Adrenal gland (tissue), 12 donors: ENCODE measurements around the gene SLC35F1. TPM values are rescaled to one million over a fixed set of nuclear protein-coding genes. Genes with fewer than 3 reads are reported as not detected.

Experiments used
- DNase-seq, 7 donors: peaks; one replicate each; pipeline ENCODE4 v3.0.0-alpha.2; 2019 to 2020
- H3K27ac ChIP-seq, 5 donors: fragments of 200-600 bp; sonication (generic) in 4 of 5; 1 replicate in 3 of 5; 2 replicates in 2 of 5; pipeline versions ENCODE4 v1.5.1 to v1.8.0; 2016 to 2020; ENCODE audit warnings: mild to moderate bottlenecking in 1 of 5
- H3K27me3 ChIP-seq: fragments of 200-600 bp; 2 replicates; pipeline ENCODE4 v1.8.0; 2021
- H3K36me3 ChIP-seq, 2 donors: fragments of 200-600 bp; replicated peaks in 1 of 2; 1 replicate in 1 of 2; 2 replicates in 1 of 2; pipeline versions ENCODE4 v1.5.1 to v1.8.0; 2018 to 2022
- H3K4me1 ChIP-seq, 2 donors: fragments of 200-600 bp; replicated peaks in 1 of 2; 1 replicate in 1 of 2; 2 replicates in 1 of 2; pipeline versions ENCODE4 v1.5.1 to v1.8.0; 2018 to 2021
- H3K4me3 ChIP-seq, 4 donors: fragments of 200-600 bp; sonication (generic) in 3 of 4; one replicate each; pipeline ENCODE4 v1.5.1; 2016 to 2018
- H3K9me3 ChIP-seq, 3 donors: fragments of 200-600 bp; sonication (generic) in 1 of 3; replicated peaks in 1 of 3; 1 replicate in 2 of 3; 2 replicates in 1 of 3; pipeline versions ENCODE4 v1.5.1 to v1.8.0; 2016 to 2021
- CTCF ChIP-seq, 6 experiments: fragments of 450-650 bp in 4 of 6; fragments of 200-600 bp in 2 of 6; sonication (generic) in 1 of 6; IDR thresholded peaks; 1 replicate in 5 of 6; 2 replicates in 1 of 6; pipeline versions ENCODE4 v1.5.1 to v1.8.0; 2016 to 2021; ENCODE audit warnings: antibody characterized with exemption in 6 of 6, mild to moderate bottlenecking in 2 of 6, moderate library complexity in 1 of 6
- POLR2A ChIP-seq, 2 donors: fragments of 450-650 bp; IDR thresholded peaks; one replicate each; pipeline ENCODE4 v1.6.1; 2017; ENCODE audit warnings: antibody characterized with exemption in 2 of 2, mild to moderate bottlenecking in 2 of 2, moderate library complexity in 1 of 2
- WGBS, 4 donors: extraction: QIAGEN DNeasy Blood & Tissue Kit in 2 of 4; methylation state at CpG; one replicate each; pipeline versions ENCODE4 v1.1.5 to v1.1.7; 2013 to 2017; 5-methylcytosine and 5-hydroxymethylcytosine counted together
- intact Hi-C, 2 donors: fragments of 100-400 bp; cut with DNase I; formaldehyde crosslinking; loops; one replicate each; pipeline versions ENCODE4 v1.14.1 to v1.15.0; 2022 to 2023
- polyA plus RNA-seq, 3 donors: library from polyadenylated mRNA; stranded (reverse); fragments of 200-250 nt in 2 of 3; fragments of 350-450 nt in 1 of 3; fragmentation: Illumina TruSeq in 1 of 3; extraction: RNeasy Lipid Tissue Mini Kit (QIAGEN cat#74804) in 1 of 3; gene quantifications; one replicate each; pipeline ENCODE4 v1.2.3, GENCODE V29; 2013 to 2014
- total RNA-seq, 9 donors: library from RNA; depleted of rRNA in 4 of 9; stranded (reverse); fragments of >200 nt in 4 of 9; fragments of 120-200 nt in 1 of 9; fragmentation: NEBNext Ultra II Directional in 1 of 9; extraction: Animal tissue kit (Norgen Biotek cat#: 25700) in 1 of 9; gene quantifications; one replicate each; pipeline versions ENCODE4 v1.1.0 to v1.2.4, GENCODE V29; 2013 to 2023
- donor health status: healthy with polysubstance abuse.
- donor health status: Bipolar disorder and iron deficiency.
- donor health status: DM: yes; HTN: yes; CAD: no.
- donor health status: DM: no; HTN: no; CAD: no.
- donor health status: DM: no; HTN: no; CAD: no.
- donor health status: DM: yes; HTN: yes; CAD: no.

Gene SLC35F1
- total and polyA plus RNA-seq, 12 donors = 0.32 to 4.0 (median 1.7) TPM

GRCh38 chr6:117870486-117871242, 36.4 kb upstream of the SLC35F1 start:
- Histone ChIP-seq H3K27me3 (no peaks in the 10 kb centered on the region), H3K4me3 (no peak overlapping the region), H3K4me1 (no peaks in the 10 kb centered on the region), H3K27ac (no peak overlapping the region), H3K36me3 (no peaks in the 10 kb centered on the region), H3K9me3 (no peaks in the 10 kb centered on the region)
- DNase-seq = no peak
- WGBS, 4 donors = 72 to 80% (median 75%) methylated on average over 4 of the region's 4 CpGs
- TF ChIP-seq CTCF (IDR thresholded peaks at IDR 0.05) = no peak
- intact Hi-C loops = no loop called here

- H3K36me3 ChIP-seq = no peaks in the 10 kb centered on the region
- H3K9me3 ChIP-seq = no peaks in the 10 kb centered on the region
- DNase-seq = no peak
- H3K4me1 ChIP-seq = no peaks in the 10 kb centered on the region
- WGBS, 4 donors = 28 to 39% (median 34%) methylated on average over 1 of the region's 1 CpG
- TF ChIP-seq CTCF (IDR thresholded peaks at IDR 0.05) (no peak), POLR2A (IDR thresholded peaks at IDR 0.05) (no peak)
- no peak overlapping the region for H3K27ac ChIP-seq
- H3K4me3 ChIP-seq = no peak overlapping the region
- intact Hi-C loops = no loop called here
- no peaks in the 10 kb centered on the region for H3K27me3 ChIP-seq
Measured at GRCh38 chr6:117880824-117881223, 26.2 kb upstream of the SLC35F1 start.

DNA sequence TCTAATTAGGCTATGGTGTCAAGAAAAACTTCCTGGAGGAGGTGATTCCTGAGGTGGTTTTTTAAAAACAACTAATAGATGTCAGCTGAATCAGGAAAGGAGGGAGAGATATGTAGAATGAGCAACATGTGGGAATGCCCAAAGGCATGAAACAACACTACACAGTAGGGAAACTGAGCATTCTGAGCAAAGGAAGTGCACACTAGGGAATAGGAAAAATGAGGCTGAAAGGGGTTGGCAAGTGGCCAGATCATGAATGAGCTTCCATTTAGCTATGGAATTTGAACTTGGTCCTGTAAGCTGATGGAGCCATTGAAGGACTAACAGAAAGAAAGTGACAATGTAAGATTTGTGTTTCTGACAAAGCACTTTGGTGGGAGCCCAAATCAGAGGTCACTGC, 16.9 kb upstream of the SLC35F1 start:
- H3K36me3 ChIP-seq = no peaks in the 10 kb centered on the region
- no peaks in the 10 kb centered on the region for H3K4me1 ChIP-seq
- H3K27me3 ChIP-seq = no peaks in the 10 kb centered on the region
- intact Hi-C loops = no loop called here
- no peak for TF ChIP-seq POLR2A (IDR thresholded peaks at IDR 0.05)
- no peak for TF ChIP-seq CTCF (IDR thresholded peaks at IDR 0.05)
- no peak for DNase-seq
- H3K4me3 ChIP-seq = no peak overlapping the region
- no peaks in the 10 kb centered on the region for H3K9me3 ChIP-seq
- H3K27ac ChIP-seq = no peak overlapping the region

- peaks cover 27% of the 10 kb centered on the region for H3K27me3 ChIP-seq
- DNase-seq = peak in 4 of 7 donors; percentile 28 to 56 (median 50)
- H3K4me1 ChIP-seq = peaks cover 11 to 14% of the 10 kb centered on the region in 2 donors
- H3K4me3 ChIP-seq = peak overlapping the region in 1 of 4 donors; percentile 77
- H3K27ac ChIP-seq = no peak overlapping the region
- H3K9me3 ChIP-seq = no peaks in the 10 kb centered on the region
- intact Hi-C loops = no loop called here
- no peaks in the 10 kb centered on the region for H3K36me3 ChIP-seq
- TF ChIP-seq POLR2A (IDR thresholded peaks at IDR 0.05) (no peak), CTCF (IDR thresholded peaks at IDR 0.05) (no peak)
- 9 to 13% (median 12%) methylated on average over 12 to 14 of the region's 14 CpGs for WGBS, 4 donors
Measured at GRCh38 chr6:117906507-117906957, 532 bp upstream of the SLC35F1 start.
